ENCODE data around the gene P4HA2.
A peak's percentile ranks its signal among the peaks of the same experiment; 100 is the strongest.

The P4HA2 gene

DNA sequence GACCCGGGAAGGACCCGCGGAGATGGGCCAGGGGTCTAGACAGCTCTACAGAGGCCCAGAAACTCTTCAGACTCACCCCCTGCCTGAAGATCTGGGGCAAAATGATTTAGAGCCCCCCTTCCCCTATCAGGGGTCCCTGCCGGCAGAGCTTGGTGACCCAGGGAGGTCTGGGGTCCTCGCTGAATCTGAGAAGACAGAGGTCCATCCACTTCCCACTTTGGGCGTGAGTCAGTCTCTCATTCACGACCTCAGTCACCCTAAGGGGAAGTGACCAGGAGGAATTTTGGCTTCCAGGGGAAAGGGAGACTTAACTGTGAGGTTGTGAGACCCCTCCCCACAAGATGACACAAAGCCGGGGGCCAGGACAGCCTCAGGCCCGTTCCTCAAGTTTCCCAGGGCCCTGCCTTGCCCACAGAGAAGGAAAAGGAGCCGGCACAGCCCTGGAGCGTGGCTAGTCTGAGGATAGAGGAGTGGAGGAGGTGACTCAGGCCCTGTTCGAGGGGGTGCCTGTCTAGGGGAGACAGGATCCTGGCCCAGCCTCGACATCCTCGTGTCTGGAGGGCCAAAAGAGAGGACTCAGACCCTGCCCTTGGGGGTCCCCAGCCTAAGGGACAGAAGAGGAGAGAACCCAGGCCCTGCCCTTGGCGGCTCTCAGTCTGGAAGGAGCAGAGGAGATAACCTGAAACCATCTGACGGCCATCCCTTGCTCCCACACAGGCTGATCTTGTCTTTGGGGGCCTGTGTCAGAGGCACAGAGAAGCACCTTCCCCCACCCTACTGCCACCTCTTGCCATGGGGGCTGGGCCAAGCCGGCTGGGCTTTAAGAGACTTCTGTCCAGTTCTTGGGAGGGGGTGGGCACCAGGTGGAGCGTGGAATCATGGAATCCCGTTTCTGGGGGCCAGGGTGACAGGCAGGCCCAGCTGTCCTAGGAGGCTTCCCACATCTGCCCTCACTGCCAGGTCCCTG is 30.7 kb upstream of the P4HA2 start:
- Mint-ChIP-seq H3K4me3 (no peak overlapping the region), H3K9me3 (no peaks in the 10 kb centered on the region), H3K36me3 (no peaks in the 10 kb centered on the region), H3K4me1 (peaks cover 10% of the 10 kb centered on the region), H3K27ac (no peak overlapping the region), H3K27me3 (peaks cover 14% of the 10 kb centered on the region)

DNA sequence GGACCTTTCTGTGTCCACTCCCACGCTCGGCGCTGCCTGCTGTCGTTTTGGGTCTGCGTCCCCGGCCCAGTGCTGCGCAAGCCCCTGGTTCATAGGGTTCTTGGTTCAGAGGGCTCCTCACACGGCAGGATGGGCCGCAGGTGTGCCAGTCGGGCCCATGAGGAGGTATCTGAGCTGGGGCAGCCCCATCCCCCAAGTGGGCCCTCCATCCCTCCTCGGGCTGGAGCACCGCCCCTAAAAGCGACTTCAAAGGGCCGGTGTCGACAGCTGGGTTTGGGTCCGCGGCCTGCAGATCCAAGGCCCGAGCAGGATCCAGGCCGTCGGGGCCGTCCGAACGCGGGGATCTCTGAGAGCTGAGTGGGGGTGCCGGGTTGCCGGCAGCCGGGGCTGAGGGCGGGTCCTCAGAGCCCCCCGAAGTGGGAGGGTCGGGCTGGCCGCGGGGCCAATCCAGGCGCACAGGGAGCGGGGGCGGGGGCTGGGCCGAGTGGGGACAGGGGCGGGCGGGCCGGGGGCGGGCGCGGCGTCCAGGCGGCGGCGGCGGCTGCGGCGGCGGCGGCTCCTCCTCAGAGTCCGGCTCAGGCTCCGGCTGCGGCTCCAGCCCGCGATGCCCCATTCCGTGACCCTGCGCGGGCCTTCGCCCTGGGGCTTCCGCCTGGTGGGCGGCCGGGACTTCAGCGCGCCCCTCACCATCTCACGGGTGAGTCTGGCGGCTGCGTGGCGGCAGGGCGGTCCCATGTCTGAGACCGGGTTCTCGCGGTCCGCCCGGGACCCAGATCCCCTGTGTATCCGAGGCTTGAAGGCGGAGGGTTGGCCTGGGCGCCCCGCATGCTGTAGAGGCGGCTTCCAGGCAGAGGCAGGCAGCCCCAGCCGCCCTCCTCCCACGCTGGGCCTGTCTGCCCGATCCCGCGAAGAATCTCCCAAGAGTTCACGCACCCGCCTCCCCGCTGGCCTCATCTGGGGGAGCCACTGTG is 29.8 kb upstream of the P4HA2 start, which contains the start of gene PDLIM4:
PDLIM4 (plus strand) TSS at position 566 of the 971 bp plus-strand sequence; CDS start at position 605, 39 bp downstream.
- Mint-ChIP-seq H3K27me3 (peaks cover 14% of the 10 kb centered on the region), H3K4me1 (peaks cover 10% of the 10 kb centered on the region), H3K4me3 (peak within 1 kb of the TSS; percentile 57), H3K36me3 (no peaks in the 10 kb centered on the region), H3K27ac (no peak within 1 kb of the TSS), H3K9me3 (no peaks in the 10 kb centered on the region)

DNA sequence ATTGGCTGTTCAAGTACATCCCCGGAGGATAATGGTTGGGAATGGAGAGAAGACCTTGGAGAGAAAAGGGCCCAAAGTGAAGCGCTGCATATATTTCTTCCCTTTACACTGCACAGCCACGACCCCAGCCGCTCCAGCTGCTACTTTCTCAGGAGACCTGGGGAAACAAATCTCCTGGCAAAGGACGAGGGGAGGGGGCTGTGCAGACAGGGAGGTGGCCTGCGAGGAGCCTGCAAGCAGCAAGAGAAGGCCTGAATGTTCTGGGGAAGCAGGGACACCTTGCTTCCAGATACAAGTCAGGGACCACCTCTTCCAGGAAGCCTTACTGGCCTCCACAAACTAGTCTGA is 29.1 kb upstream of the P4HA2 start:
- H3K4me3 Mint-ChIP-seq: peak overlapping the region; percentile 57
- H3K27me3 Mint-ChIP-seq: peaks cover 14% of the 10 kb centered on the region
- no peaks in the 10 kb centered on the region for H3K36me3 Mint-ChIP-seq
- H3K27ac Mint-ChIP-seq: no peak overlapping the region
- H3K9me3 Mint-ChIP-seq: no peaks in the 10 kb centered on the region
- H3K4me1 Mint-ChIP-seq: peaks cover 10% of the 10 kb centered on the region

DNA sequence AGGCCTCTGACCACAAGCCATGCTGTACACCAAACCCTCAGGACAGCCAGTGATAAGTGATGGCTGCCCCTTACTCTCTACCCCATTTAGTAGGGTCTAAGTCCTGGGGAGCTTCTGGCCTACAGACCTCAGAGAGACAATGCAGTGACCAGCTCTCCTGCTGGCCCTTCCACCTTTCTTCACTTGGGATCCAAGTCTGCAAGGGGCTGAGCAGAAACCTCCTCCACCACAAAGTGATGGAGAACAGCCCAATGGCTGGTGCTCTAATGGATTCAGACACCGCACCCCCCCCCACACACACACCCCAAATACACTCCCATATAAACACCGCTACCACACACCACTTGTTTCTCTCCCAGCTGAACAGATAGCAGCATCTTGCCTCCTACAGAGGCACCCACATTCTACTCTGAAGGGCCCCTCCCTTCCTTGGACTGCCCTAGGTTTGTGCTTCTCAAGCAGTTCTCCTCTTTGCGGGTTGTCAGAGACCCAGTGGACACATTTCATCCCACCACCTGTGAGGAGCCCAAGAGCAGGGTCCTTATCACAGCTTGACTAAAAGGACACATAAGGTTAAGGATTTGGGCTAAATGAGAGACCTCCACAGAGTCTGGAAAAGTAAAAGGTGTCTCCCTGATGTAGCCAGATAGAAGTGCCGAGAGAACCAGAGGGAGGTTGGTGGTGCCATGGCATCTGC is 28.6 kb upstream of the P4HA2 start:
- Mint-ChIP-seq H3K4me1 (peaks cover 10% of the 10 kb centered on the region), H3K4me3 (peak overlapping the region; percentile 57), H3K27ac (no peak overlapping the region), H3K36me3 (no peaks in the 10 kb centered on the region), H3K27me3 (peaks cover 14% of the 10 kb centered on the region), H3K9me3 (no peaks in the 10 kb centered on the region)

DNA sequence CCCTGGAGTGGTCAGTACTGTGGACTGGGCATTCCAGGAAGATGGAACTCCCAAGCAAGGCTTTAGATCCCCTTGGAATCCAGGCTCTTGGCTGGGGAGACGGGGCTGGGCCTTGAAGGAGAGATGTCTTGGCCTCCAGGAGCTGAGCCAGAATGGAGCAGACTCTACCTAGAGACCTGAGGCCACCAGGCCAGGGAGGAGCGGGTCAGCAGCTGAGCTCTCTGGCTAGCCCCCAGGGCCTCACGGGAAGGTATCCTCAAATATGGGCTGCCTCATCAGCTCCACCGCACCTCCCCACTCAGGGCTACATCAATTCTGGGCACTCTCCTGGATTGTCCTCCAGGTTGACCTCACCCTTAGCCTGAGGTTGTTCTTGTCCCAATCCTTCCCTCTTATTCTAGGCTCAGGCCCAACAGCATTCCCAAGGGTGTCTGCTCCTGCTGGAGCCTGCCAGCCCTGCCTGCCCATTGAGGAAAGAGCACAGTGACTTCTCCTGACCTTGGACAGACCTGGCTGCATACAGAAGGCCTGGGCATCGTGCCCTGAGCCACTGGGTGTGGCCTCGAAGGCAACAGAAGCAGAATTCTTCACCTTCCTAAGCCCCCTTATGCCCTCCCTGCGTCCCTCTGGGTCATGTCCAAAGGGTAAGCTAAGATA is 26.8 kb upstream of the P4HA2 start:
- H3K36me3 Mint-ChIP-seq: no peaks in the 10 kb centered on the region
- peaks cover 14% of the 10 kb centered on the region for H3K27me3 Mint-ChIP-seq

DNA sequence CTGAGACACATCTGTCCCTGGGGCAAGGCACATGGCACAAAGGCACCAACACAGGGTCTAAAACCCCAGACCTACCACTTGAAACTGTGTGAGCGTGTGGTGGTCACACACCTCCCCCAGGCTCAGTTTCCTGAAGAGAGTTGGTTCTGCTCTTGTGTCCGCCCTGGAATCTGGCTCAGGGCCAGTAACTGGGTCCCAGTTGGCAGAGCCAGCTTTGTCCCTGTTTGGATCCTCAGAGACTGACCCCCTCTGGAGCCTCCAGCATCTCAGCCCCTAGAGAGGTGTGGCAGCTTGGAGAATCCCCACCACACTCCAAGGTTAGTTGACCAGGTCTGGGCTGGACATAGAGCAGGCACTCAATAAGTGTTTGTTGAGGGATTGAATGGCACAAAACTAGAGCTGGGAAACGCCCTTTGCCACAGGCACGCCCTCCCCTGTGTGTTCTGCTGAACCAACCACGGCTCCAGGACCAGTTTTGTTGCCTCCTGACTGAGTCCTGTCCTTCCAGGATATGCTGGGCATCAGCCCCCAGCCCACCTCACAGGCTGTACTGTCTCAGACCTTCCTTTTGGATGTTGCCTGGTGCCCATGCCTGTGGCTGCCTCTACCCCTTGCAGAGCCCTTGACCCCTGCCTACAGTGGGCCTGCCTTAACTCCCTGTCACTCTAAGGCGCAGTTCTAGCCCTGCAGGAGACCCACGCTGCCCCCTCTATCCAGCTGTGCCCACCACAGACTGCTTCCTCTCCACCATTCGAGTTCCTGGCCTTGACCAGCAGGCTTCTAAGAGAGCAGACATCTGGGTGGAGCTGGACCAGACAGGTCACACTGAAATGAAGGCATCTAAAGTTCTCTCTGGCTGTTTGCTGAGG is 26.0 kb upstream of the P4HA2 start:
- no peaks in the 10 kb centered on the region for H3K9me3 Mint-ChIP-seq
- no peaks in the 10 kb centered on the region for H3K36me3 Mint-ChIP-seq
- H3K4me1 Mint-ChIP-seq: no peaks in the 10 kb centered on the region
- H3K27ac Mint-ChIP-seq: no peak overlapping the region
- H3K4me3 Mint-ChIP-seq: no peak overlapping the region
- peaks cover 14% of the 10 kb centered on the region for H3K27me3 Mint-ChIP-seq

More for the DNA sequence above, 26.8 kb upstream of the P4HA2 start:
- Mint-ChIP-seq H3K27ac (no peak overlapping the region), H3K9me3 (no peaks in the 10 kb centered on the region), H3K4me3 (no peak overlapping the region), H3K4me1 (no peaks in the 10 kb centered on the region)

DNA sequence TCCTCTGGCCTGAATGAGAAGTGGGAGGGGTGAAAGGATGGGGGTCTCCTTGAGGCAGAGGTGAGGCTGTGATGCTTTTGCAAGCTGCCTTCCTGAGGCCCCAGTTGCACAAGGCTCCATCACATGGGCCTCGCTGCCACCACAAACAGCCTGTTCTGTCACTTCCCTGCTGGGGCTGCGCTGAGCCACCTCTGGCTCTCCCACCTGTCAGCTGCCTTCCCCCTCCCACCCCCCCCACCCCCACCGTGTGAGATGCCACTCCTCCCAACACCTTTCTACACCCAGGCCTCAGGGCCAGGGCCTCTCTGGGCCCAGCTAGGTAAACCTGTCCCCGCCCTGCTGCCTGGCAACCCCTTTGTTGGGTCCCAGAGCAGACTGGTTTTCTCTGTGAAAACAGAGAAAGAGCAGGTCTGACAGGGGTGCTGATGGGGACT is 25.4 kb upstream of the P4HA2 start:
- Mint-ChIP-seq H3K36me3 (no peaks in the 10 kb centered on the region), H3K27me3 (peaks cover 11% of the 10 kb centered on the region), H3K4me1 (no peaks in the 10 kb centered on the region), H3K9me3 (no peaks in the 10 kb centered on the region), H3K27ac (no peak overlapping the region), H3K4me3 (no peak overlapping the region)

DNA sequence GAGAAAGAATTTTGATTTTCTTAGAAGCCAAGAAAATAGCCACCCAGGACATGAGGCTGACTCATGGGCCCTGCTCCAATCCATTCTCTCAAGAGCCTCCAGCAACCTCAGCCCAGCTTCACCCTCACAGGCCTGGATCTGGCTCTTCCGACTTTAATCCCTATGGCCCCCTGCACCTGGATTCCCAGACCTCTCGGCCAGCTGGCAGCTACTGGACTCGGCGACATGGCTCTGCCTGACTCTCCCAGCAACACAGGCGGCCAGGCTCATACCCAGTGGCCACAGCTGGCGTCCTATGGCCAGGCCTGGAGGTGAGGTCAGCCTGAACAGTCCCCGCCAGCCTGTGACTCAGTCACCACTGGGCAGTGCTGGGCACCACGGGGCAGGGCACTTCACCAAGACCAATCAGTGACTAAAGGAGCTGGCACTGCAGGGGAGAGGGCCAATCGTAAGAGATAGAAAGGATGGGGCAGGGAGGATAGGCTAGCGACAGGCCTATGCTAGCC is 23.6 kb upstream of the P4HA2 start:
- Mint-ChIP-seq H3K9me3 (peaks cover 7% of the 10 kb centered on the region), H3K27me3 (peaks cover 4% of the 10 kb centered on the region), H3K4me1 (no peaks in the 10 kb centered on the region), H3K36me3 (no peaks in the 10 kb centered on the region), H3K4me3 (no peak overlapping the region), H3K27ac (no peak overlapping the region)

DNA sequence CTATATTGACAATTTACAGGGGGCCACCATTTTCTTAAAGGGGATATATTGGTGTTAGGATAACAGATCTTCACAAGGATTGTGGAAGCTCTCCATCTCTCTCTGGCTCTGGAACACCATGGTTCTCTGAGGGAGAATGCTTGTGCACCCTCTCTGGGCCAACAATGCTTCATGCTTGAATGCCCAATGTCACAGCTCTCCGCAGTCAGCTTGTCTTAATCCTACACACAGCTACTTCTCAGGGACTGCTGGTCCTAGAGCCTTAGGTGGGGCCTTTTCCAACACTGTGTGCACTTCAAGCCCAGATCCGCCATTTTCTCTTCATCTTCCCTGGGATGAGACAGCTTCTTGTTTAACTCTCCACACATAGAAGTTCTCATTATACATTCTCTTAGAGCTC is 22.9 kb upstream of the P4HA2 start:
- H3K27me3 Mint-ChIP-seq: peaks cover 3% of the 10 kb centered on the region
- no peaks in the 10 kb centered on the region for H3K4me1 Mint-ChIP-seq
- H3K36me3 Mint-ChIP-seq: no peaks in the 10 kb centered on the region
- H3K4me3 Mint-ChIP-seq: no peak overlapping the region
- H3K9me3 Mint-ChIP-seq: peaks cover 7% of the 10 kb centered on the region
- no peak overlapping the region for H3K27ac Mint-ChIP-seq

DNA sequence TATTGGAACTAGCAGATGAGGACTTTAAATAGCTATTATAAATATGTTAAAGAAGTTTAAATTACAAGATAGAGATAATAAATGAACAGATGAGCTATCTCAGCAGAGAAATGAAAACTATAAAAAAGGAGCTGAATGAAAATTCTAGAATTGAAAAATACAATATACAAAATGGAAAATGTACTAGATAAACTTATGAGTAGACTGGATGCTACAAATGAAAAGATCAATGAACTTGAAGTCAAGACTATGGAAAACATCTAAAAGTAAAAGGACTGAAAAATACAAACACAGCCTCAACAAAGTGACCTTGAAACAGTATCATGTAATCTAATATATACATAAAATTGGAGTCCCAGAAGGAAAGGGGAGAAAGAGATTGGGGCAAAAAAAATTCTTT is 19.2 kb upstream of the P4HA2 start:
- Mint-ChIP-seq H3K4me3 (no peak overlapping the region), H3K27me3 (peaks cover 10% of the 10 kb centered on the region), H3K27ac (no peak overlapping the region), H3K4me1 (no peaks in the 10 kb centered on the region), H3K9me3 (peaks cover 20% of the 10 kb centered on the region), H3K36me3 (peaks cover 4% of the 10 kb centered on the region)

DNA sequence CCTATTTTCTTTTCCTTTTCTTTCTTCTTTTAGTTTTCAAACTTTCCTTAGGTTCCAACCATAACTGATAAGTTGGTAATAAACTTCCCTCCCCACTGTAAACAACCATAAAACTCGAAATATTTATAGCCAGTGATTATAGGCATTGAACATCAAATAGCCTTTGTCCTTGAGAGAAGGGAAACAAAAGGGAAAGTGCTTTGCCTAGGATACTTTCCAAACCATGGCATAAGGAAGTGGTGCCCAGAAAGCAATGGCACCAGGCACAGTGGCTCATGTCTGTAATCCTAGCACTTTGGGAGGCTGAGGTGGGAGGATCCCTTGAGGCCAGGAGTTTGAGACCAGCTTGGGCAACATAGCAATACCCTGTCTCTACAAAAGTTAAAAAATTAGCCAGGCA is 17.9 kb upstream of the P4HA2 start:
- H3K4me3 Mint-ChIP-seq: no peak overlapping the region
- no peak overlapping the region for H3K27ac Mint-ChIP-seq
- H3K4me1 Mint-ChIP-seq: no peaks in the 10 kb centered on the region
- H3K9me3 Mint-ChIP-seq: peaks cover 20% of the 10 kb centered on the region
- peaks cover 4% of the 10 kb centered on the region for H3K36me3 Mint-ChIP-seq
- peaks cover 10% of the 10 kb centered on the region for H3K27me3 Mint-ChIP-seq

DNA sequence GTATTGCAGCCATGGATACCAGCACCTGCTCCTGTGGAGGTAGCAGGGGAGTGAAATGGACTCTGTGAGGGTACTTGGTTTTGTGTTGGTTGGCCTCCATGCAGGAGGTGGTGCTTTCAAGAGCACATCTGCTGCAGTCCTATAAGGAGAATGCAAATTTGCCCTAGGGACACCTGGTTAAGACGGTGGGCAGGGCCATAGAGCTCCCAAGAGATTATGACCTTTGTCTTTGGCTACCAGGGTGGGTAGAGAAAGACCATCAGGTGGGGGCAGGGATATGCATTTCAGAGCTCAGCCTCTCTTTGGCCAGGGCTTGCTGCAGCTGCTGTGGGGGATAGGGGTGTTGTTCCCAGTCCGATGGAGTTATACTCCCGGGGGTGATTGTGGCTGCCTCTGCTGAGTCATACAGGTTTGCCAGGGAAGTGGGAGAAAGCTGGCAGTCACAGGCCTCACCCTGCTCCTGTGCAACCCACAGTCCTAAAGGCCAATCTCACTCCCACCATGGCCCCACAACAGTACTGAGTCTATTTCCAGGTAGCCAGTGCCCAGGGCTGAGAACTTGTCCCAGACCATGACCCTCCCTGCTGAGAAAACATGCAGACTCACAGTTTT is 15.8 kb upstream of the P4HA2 start:
- Mint-ChIP-seq H3K27ac (no peak overlapping the region), H3K4me3 (no peak overlapping the region), H3K27me3 (peaks cover 10% of the 10 kb centered on the region), H3K4me1 (no peaks in the 10 kb centered on the region), H3K9me3 (peaks cover 20% of the 10 kb centered on the region), H3K36me3 (peaks cover 4% of the 10 kb centered on the region)

DNA sequence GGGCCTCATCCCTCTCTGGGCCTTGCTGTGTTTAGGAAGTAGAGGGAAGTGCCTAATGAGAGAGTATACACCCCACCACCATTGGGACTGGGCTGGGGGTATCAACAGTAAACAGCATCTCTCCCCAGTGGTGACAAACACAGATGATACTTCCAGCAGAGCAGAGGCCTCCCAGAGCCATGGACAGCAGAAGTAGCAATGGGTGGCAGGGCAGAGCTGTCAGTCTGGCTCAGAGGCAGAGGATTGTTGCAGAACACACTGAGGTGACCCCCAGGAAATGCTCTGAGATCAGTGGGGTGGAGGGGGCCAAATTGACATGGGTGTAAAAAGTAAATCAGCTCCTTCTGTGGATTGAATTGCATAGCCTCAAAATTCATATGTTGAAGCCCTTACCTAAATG is 12.1 kb upstream of the P4HA2 start:
- no peak overlapping the region for H3K4me3 Mint-ChIP-seq
- H3K27me3 Mint-ChIP-seq: peaks cover 8% of the 10 kb centered on the region
- H3K9me3 Mint-ChIP-seq: peaks cover 8% of the 10 kb centered on the region
- H3K27ac Mint-ChIP-seq: no peak overlapping the region
- peaks cover 3% of the 10 kb centered on the region for H3K36me3 Mint-ChIP-seq
- H3K4me1 Mint-ChIP-seq: no peaks in the 10 kb centered on the region
